ENCODE measurements around the gene HACE1.
"Not testable (repeated sequence)": the region's sequence is repeated elsewhere in the genome, so short reads cannot be mapped to it uniquely, and the experiment has no call there.

Gene HACE1

GRCh38 chr6:104768906-104769305 is 90.8 kb downstream of the HACE1 start:
- in situ Hi-C loops (cut with HindIII; ENCODE audit: low pct_ligation_motif_present, low pct_unique_long_range_greater_than_20kb, low sequenced_read_pairs), result no loop called here
- no peak for DNase-seq

- in situ Hi-C loops (cut with HindIII; ENCODE audit: low pct_ligation_motif_present, low pct_unique_long_range_greater_than_20kb, low sequenced_read_pairs), result no loop called here
- DNase-seq, result no peak
These were observed 93.1 kb downstream of the HACE1 start for GRCh38 chr6:104766595-104766994.

DNA sequence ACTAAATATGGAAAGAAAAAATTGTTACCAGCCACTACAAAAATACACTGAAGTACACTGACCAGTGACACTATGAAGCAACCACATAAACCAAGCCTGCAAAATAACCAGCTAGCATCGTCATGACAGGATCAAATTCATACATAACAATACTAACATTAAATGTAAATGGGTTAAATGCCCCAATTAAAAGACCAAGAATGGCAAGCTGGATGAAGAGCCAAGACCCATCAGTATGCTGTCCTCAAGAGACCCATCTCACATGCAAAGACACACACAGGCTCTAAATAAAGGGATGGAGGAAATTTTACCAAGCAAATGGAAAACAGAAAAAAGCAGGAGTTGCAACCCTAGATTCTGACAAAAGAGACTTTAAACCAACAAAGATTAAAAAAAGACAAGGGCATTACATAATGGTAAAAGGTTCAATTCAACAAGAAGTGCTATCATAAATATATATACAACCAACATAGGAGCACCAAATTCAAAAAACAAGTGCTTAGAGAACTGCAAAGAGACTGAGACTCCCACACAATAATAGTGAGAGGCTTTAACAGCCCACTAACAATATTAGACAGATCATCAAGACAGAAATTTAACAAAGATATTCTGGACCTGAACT is 104.8 kb downstream of the HACE1 start:
- in situ Hi-C loops (cut with HindIII; ENCODE audit: low pct_ligation_motif_present, low pct_unique_long_range_greater_than_20kb, low sequenced_read_pairs), result no loop called here
- no peak for DNase-seq

GRCh38 chr6:104753251-104753650 is 106.5 kb downstream of the HACE1 start:
- DNase-seq, result no peak
- in situ Hi-C loops (cut with HindIII; ENCODE audit: low pct_ligation_motif_present, low pct_unique_long_range_greater_than_20kb, low sequenced_read_pairs), result no loop called here

- in situ Hi-C loops (cut with HindIII; ENCODE audit: low pct_ligation_motif_present, low pct_unique_long_range_greater_than_20kb, low sequenced_read_pairs), result no loop called here
- peak; percentile 13 for DNase-seq
These were observed 109.3 kb downstream of the HACE1 start for GRCh38 chr6:104750449-104750848.

DNA sequence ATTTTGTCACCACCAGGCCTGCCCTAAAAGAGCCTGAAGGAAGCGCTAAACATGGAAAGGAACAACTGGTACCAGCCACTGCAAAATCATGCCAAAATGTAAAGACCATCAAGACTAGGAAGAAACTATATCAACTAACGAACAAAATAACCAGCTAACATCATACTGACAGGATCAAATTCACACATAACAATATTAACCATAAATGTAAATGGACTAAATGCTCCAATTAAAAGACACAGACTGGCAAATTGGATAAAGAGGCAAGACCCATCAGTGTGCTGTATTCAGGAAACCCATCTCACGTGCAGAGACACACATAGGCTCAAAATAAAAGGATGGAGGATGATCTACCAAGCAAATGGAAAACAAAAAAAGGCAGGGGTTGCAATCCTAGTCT is 120.6 kb downstream of the HACE1 start:
- DNase-seq; in situ Hi-C loops (cut with HindIII; ENCODE audit: low pct_ligation_motif_present, low pct_unique_long_range_greater_than_20kb, low sequenced_read_pairs): not testable (repeated sequence)

GRCh38 chr6:104737567-104737966 is 122.2 kb downstream of the HACE1 start:
- DNase-seq; in situ Hi-C loops (cut with HindIII; ENCODE audit: low pct_ligation_motif_present, low pct_unique_long_range_greater_than_20kb, low sequenced_read_pairs): not testable (repeated sequence)

GRCh38 chr6:104736545-104736944 is 123.2 kb downstream of the HACE1 start:
- in situ Hi-C loops (cut with HindIII; ENCODE audit: low pct_ligation_motif_present, low pct_unique_long_range_greater_than_20kb, low sequenced_read_pairs), result no loop called here
- no peak for DNase-seq

- DNase-seq, result no peak
- in situ Hi-C loops (cut with HindIII; ENCODE audit: low pct_ligation_motif_present, low pct_unique_long_range_greater_than_20kb, low sequenced_read_pairs), result no loop called here
These were observed 129.3 kb downstream of the HACE1 start for GRCh38 chr6:104730450-104730849.

- in situ Hi-C loops (cut with HindIII; ENCODE audit: low pct_ligation_motif_present, low pct_unique_long_range_greater_than_20kb, low sequenced_read_pairs), result no loop called here
- DNase-seq, result no peak
These were observed 130.3 kb downstream of the HACE1 start for GRCh38 chr6:104729433-104729832.

- in situ Hi-C loops (cut with HindIII; ENCODE audit: low pct_ligation_motif_present, low pct_unique_long_range_greater_than_20kb, low sequenced_read_pairs), result no loop called here
- no peak for DNase-seq
These were observed 131.3 kb downstream of the HACE1 start for GRCh38 chr6:104728448-104728847.

DNA sequence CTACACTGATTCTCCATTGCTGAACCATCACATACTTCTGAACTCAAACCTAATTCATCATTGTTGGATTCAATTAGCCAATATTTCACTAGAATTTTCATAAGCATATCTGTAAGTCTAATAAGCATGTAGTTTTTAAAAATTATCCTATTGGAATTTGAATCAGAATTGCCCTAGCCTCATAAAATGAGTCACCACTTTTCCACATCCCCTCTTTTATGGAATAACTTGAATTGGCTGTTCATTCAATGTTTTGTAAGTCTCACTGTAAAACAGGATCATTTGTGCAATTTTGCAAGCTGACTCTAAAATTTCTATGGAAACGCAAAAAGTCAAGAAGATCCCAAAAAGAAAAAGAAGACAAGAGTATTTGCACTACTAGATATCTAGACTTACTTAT is 141.0 kb downstream of the HACE1 start:
- in situ Hi-C loops (cut with HindIII; ENCODE audit: low pct_ligation_motif_present, low pct_unique_long_range_greater_than_20kb, low sequenced_read_pairs), result no loop called here
- DNase-seq, result no peak

DNA sequence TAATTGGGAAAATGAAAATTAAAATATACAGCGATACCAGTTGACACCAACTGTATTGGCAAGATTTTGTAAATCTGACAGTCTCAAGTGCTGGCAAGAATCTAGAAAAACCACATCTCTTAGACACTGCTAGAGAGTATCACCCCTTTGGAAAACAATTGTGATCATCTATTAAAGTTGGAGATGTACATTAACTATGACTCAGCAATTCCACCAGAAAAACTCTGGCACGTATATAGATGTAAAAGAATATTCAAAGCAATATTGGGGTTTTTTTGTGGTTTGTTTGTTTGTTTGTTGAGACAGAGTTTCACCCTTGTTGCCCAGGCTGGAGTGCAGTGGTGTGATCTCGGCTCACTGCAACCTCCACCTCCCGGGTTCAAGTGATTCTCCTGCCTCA is 142.9 kb downstream of the HACE1 start:
- no peak for DNase-seq
- in situ Hi-C loops (cut with HindIII; ENCODE audit: low pct_ligation_motif_present, low pct_unique_long_range_greater_than_20kb, low sequenced_read_pairs), result no loop called here

DNA sequence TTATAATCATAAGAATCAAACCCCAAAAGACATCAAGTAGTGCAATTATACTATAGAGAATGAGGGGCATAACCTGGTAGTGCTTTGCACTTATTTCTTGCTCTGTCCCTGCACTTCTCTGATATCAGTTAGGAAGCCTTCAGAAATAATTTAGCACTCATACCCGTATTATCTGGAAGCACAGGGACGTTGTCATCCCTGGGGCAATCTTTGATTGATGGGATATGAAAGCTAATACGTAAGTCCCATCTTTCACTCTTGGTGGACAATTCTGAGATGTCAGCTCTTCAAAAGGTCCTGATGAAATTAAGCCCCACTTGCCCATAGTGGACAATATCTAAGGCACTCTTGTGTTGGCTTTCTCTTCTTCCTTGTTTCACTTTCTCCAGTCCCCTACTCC is 144.9 kb downstream of the HACE1 start:
- in situ Hi-C loops (cut with HindIII; ENCODE audit: low pct_ligation_motif_present, low pct_unique_long_range_greater_than_20kb, low sequenced_read_pairs), result no loop called here
- DNase-seq, result no peak

- in situ Hi-C loops (cut with HindIII; ENCODE audit: low pct_ligation_motif_present, low pct_unique_long_range_greater_than_20kb, low sequenced_read_pairs), result no loop called here
- no peak for DNase-seq
These were observed 145.7 kb downstream of the HACE1 start for GRCh38 chr6:104713982-104714381.

- no peak for DNase-seq
- in situ Hi-C loops (cut with HindIII; ENCODE audit: low pct_ligation_motif_present, low pct_unique_long_range_greater_than_20kb, low sequenced_read_pairs), result no loop called here
These were observed 148.3 kb downstream of the HACE1 start for GRCh38 chr6:104711371-104711770.

- DNase-seq, result no peak
These were observed 149.0 kb downstream of the HACE1 start for GRCh38 chr6:104710543-104711335.

DNA sequence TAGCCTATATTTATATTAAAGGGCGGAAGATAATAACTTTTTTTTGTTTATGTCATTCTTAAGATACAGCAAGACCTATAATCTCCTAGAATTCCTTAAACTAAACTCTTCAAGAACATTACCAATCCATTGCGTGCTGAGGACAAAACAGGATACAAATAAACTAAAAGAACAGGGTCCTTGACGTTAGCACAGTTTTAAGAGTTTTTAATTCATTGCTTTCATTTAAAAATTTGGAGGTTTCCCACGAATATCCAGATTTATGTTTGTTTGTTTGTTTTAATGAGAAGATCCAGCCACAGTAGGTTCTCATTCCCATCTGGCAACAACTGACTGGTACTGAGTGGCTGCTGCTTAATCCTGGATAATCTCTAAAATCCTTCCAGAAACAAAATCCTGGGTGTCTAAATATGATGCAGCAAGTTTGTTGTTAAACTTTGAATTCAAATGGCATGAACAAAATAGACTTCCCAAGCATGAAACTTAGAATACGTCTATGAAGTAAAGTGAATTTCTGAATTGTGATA is 153.7 kb downstream of the HACE1 start:
- DNase-seq, result no peak
- in situ Hi-C loops (cut with HindIII; ENCODE audit: low pct_ligation_motif_present, low pct_unique_long_range_greater_than_20kb, low sequenced_read_pairs), result no loop called here

More at GRCh38 chr6:104710543-104711335, 149.0 kb downstream of the HACE1 start:
- in situ Hi-C loops (cut with HindIII; ENCODE audit: low pct_ligation_motif_present, low pct_unique_long_range_greater_than_20kb, low sequenced_read_pairs), result no loop called here

GRCh38 chr6:104705095-104705707 is 154.5 kb downstream of the HACE1 start:
- peak; percentile 63 for DNase-seq
- in situ Hi-C loops (cut with HindIII; ENCODE audit: low pct_ligation_motif_present, low pct_unique_long_range_greater_than_20kb, low sequenced_read_pairs), result no loop called here

Data from ACHN (cell line).